Activated T-helper 9 cell treated with anti-CD3 and anti-CD28 coated beads, Interleukin-2, amount 50 U/mL, for 16 hours (primary cell): ENCODE measurements around the gene SLC16A9.
"Not testable (repeated sequence)": the region's sequence is repeated elsewhere in the genome, so short reads cannot be mapped to it uniquely, and the experiment has no call there.

Source experiments
- DNase-seq: peaks from one replicate; pipeline ENCODE4 v3.0.0-alpha.2; 2020; ENCODE audit warnings: low read depth

SLC16A9 gene

GRCh38 chr10:59709395-59710125 lies at the start of gene SLC16A9:
Gene SLC16A9, minus strand, starts transcription at chr10:59709850. Its CDS starts 25,559 bp downstream, at chr10:59684291.
- peak; percentile 8 for DNase-seq

DNA sequence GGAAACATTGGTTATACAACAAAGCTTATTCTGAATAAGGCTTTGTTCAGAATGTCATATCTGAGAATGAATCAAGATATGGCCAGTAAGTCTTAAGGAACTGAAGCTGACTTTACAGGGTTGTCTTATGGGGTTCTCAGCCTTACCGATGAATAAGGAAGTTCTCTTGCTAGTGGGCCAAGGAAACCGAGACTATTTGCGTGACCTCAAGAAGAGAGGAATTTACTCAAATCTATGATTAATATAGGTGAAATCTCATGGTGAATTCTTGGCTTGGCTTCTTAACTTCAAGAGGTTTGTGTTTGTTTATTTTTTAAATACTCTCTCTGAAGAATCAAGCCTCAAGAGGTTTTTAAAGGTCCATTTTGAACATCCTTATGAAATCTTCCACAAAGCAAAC lies 48.3 kb upstream of the SLC16A9 start:
- no peak for DNase-seq

GRCh38 chr10:59754951-59755350 lies 45.3 kb upstream of the SLC16A9 start:
- DNase-seq: no peak

DNA sequence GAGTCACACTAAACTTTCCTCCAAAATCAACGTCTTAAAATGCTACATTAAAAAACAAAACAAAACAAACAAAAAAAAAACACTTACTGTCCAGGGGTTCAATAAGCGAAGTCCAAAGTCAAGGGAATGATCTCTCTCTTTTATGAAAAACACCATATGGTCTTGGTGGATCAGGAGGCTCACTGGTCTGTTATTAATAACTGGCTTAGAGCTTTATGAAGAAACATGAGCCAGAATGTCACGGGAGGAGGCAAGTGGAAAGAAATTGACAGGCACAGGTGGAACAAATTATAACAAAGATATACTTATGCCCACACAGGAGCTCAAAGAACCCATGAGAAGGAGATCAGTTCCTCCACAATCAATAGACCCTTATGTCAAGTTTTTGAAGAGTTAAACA lies 43.6 kb upstream of the SLC16A9 start, which contains the start of gene MRLN:
TSS of gene MRLN (minus strand) at position 189 of the 400 bp plus-strand sequence.
- no peak for DNase-seq

DNA sequence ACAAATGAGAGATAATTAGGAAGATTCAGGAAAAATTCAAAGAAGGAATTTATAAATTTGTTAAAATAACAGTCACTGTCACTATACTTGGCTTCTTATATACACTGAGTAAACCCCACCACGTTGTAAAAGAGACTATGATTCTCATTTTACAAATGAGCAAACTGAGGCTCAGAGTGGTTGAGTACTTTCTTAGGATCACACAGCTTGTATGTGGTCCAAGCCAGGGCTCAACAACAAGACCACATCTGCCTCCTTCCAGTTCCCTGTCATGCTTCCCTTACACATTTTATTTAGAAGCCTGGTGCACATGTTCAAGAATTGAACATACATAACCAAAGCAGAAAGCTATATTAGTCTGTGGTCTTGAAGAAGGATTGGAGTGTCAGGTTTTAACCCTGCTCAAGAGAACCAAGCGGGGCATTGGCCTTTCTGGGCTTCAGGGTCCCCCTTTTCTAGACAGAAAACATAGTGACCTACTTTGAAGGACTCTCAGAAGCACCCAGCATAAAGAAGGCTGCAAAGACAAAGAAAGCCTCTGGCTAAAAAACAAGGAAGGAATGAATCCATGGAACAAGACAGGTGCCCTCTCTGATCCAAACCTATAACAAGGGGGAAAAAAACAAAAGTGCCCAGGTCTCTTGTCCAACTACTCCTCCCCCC lies 42.8 kb upstream of the SLC16A9 start:
- DNase-seq: no peak

DNA sequence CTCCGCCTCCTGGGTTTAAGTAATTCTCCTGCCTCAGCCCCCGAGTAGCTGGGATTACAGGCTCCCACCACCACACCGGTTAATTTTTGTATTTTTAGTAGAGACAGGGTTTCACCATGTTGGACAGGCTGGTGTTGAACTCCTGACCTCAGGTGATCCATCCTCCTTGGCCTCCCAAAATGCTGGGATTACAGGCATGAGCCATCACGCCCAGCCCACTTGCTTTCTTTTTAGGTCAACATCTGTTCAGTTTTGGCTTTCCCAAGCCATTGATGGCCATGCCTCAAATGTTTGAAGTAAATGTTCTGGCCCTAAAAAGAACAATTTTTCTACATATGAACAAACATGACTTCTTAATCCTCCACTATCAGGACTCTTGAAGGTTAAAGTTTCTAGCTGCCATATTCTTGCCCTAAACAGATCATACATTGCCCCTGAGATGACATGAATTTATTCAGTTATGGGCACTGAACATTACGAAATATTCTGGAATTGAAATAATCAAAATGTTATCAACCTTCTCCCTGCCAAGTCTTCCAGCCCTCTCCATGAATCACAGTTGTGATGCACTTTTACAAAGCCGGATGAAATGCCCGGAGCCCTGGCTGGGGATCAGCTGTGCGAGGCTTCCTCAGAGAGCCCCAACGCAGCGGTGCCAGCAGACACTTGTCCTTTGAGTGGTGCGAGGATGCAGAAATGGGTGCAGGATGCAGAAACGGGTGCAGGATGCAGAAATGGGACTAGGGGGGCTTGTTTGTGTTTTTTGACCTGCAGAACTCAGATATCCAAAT lies 40.7 kb upstream of the SLC16A9 start:
- no peak for DNase-seq

GRCh38 chr10:59748834-59749233 lies 39.2 kb upstream of the SLC16A9 start:
- no peak for DNase-seq

GRCh38 chr10:59745163-59745650 lies 35.6 kb upstream of the SLC16A9 start:
- no peak for DNase-seq

GRCh38 chr10:59744762-59745161 lies 35.1 kb upstream of the SLC16A9 start:
- not testable (repeated sequence) for DNase-seq

DNA sequence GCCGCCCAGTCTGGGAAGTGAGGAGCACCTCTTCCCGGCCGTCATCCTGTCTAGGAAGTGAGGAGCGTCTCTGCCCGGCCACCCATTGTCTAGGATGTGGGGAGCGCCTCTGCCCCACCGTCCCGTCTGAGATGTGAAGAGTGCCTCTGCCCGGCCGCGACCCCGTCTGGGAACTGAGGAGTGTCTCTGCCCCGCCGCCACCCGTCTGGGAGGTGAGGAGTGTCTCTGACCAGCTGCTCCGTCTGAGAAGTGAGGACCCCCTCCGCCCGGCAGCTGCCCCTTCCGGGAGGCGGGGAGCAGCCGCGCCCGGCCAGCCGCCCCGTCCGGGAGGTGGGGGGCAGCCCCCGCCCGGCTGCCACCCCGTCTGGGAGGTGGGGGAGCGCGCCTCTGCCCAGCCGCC lies 34.5 kb upstream of the SLC16A9 start:
- DNase-seq: not testable (repeated sequence)

- DNase-seq: no peak
Measured at GRCh38 chr10:59741583-59741982, 31.9 kb upstream of the SLC16A9 start.

- no peak for DNase-seq
Measured at GRCh38 chr10:59741048-59741447, 31.4 kb upstream of the SLC16A9 start.

- DNase-seq: no peak
Measured at GRCh38 chr10:59736749-59737148, 27.1 kb upstream of the SLC16A9 start.

DNA sequence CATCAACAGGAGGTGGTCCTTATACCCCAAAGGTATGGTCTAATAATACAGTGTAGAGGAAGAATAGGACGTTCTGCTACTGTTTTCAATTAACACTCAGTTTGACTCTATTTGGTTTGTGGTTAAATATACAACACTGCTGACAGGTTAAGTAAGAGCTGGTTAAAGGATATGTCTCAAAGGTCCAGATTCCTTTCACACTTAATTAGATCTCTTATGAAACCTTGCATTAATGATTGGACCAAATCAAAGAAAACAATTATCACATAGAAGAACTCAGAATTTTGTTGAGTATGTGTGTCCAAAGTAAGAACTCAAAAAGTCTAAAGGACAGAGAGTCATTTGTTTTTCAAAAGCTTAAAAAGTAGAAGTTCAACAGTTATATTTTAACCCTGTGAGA lies 25.6 kb upstream of the SLC16A9 start:
- DNase-seq: no peak

DNA sequence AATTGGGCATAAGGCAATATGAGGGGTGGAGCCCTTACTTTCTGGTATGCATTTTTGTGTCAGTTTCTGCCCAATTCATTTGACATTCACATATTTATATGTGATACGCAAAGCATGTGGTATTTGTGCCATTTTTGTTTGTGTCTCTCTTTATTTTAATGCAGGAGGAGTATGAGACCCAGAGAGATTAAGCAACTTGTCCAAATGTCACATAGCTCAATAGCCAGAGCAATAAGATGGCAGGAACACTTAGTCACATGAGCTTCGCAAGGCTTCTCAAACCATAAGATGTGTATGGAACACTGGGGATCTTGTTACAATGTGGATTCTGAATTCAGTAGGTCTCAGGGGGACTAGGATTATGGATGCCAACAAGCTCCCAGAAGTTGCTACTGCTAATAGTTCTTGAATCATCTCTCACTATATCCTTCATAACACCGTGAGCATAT lies 24.4 kb upstream of the SLC16A9 start:
- no peak for DNase-seq

- not testable (repeated sequence) for DNase-seq
Measured at GRCh38 chr10:59733321-59734013, 23.8 kb upstream of the SLC16A9 start.

GRCh38 chr10:59732849-59733248 lies 23.2 kb upstream of the SLC16A9 start:
- not testable (repeated sequence) for DNase-seq

- not testable (repeated sequence) for DNase-seq
Measured at GRCh38 chr10:59729167-59729566, 19.5 kb upstream of the SLC16A9 start.

DNA sequence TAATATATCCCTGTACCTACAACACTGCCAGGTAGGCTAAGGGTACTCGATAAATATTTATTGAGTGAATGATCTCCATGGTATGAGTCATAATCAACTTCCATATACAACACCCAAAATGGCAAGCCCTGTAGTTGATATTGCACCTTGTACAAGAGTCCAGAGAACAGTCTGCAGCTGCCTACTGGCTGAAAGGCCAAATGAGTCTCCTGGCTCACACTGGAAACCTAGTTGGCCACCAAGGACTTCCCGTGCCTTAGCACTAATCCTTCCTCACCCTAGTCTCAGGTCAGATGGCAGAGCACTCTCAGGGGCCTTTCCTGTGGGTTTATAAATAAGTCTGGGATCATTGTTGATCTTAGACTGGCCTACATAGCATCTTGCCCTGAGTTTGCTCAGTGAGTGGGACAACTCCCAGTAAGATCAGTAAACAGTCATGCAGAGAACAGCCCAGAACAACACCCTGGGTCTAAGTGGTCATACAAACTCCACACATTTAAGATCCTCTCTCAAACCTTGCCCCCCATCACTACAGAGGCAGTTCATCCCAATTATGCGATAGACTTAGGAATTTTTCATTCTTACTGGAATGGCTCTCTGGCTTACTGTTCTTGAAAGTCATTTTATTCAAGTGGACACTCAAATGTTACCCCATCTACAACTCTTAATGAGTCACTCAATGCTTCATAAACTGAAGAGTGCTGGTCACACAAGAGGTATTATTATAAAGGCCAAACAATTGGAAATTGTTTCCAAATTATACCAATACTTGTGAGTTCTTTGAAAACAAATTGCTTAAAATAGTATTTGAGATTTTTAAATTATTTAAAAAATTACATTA lies 14.7 kb upstream of the SLC16A9 start:
- DNase-seq: no peak

DNA sequence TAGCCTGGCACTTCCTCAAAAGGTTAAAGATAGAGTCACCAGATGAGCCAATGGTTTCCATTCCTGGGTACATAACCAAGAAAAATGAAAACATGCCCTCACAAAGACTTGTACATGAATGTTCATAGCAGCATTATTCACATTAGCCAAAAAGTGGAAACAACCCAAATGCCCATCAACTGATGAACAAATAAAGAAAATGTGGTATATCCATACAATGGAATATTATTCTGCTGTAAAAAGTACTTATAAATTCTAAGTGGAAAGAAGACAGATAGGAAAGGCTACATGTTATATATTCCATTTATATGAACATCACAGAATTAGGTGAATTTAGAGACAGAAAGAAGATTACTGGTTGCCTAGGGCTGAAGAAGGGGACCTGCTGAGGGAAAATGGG lies 10.7 kb upstream of the SLC16A9 start:
- no peak for DNase-seq

DNA sequence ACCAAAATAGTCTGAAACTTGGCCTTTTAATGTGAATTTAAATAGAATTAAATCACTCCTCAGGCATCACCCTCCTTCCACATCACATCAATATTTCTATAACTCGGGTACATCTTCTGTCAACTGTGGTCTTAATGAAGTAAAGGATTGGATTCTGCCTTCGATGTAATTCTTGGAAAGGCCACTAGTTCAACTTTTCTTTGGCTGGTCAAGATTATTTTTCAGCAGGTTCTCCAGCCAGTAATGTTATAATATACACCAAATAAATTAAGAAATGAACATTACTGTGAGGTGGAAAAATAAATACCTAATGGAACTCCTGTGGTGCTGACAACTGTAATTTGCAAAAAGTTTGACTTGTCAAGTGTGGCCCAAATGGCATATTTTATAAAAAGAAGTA lies 9.7 kb upstream of the SLC16A9 start:
- DNase-seq: no peak
